Measurements from ENCODE around the gene TCERG1L.

TCERG1L gene

DNA sequence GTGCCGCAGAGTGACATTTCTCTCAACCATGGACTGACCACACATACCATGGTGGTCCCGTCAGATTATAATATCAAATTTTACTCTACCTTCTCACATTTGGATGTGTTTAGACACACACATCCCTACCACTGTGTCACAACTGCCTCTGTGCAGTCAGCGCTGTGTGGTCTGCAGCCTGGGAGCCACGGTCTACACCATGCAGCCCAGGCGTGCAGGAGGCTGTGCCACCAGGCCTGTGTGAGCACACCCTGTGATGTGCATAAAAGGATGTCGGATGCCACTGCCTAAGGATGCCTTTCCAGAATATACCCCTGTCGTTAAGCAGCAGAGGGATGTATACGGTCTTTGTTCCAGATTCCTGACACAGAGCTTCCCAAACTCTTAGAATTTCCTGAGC is 150.4 kb downstream of the TCERG1L start:
- H3K27me3 ChIP-seq (ENCODE audit: insufficient read depth, poor library complexity, severe bottlenecking): no peaks in the 10 kb centered on the region
- no peak overlapping the region for H3K4me3 ChIP-seq (replicated peaks; ENCODE audit: insufficient read depth, low read length)
- no peak for DNase-seq (ENCODE audit: low read depth in 1 of 2, low spot score in 1 of 2)
- H3K27ac ChIP-seq (replicated peaks): no peak overlapping the region
- TF ChIP-seq, protein P1, sequence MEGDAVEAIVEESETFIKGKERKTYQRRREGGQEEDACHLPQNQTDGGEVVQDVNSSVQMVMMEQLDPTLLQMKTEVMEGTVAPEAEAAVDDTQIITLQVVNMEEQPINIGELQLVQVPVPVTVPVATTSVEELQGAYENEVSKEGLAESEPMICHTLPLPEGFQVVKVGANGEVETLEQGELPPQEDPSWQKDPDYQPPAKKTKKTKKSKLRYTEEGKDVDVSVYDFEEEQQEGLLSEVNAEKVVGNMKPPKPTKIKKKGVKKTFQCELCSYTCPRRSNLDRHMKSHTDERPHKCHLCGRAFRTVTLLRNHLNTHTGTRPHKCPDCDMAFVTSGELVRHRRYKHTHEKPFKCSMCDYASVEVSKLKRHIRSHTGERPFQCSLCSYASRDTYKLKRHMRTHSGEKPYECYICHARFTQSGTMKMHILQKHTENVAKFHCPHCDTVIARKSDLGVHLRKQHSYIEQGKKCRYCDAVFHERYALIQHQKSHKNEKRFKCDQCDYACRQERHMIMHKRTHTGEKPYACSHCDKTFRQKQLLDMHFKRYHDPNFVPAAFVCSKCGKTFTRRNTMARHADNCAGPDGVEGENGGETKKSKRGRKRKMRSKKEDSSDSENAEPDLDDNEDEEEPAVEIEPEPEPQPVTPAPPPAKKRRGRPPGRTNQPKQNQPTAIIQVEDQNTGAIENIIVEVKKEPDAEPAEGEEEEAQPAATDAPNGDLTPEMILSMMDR (IDR thresholded peaks at IDR 0.05; ENCODE audit: insufficient read depth, low read length): no peak
- no peak for TF ChIP-seq GABPA (IDR thresholded peaks at IDR 0.05; ENCODE audit: low read depth)
- TF ChIP-seq, protein P2, sequence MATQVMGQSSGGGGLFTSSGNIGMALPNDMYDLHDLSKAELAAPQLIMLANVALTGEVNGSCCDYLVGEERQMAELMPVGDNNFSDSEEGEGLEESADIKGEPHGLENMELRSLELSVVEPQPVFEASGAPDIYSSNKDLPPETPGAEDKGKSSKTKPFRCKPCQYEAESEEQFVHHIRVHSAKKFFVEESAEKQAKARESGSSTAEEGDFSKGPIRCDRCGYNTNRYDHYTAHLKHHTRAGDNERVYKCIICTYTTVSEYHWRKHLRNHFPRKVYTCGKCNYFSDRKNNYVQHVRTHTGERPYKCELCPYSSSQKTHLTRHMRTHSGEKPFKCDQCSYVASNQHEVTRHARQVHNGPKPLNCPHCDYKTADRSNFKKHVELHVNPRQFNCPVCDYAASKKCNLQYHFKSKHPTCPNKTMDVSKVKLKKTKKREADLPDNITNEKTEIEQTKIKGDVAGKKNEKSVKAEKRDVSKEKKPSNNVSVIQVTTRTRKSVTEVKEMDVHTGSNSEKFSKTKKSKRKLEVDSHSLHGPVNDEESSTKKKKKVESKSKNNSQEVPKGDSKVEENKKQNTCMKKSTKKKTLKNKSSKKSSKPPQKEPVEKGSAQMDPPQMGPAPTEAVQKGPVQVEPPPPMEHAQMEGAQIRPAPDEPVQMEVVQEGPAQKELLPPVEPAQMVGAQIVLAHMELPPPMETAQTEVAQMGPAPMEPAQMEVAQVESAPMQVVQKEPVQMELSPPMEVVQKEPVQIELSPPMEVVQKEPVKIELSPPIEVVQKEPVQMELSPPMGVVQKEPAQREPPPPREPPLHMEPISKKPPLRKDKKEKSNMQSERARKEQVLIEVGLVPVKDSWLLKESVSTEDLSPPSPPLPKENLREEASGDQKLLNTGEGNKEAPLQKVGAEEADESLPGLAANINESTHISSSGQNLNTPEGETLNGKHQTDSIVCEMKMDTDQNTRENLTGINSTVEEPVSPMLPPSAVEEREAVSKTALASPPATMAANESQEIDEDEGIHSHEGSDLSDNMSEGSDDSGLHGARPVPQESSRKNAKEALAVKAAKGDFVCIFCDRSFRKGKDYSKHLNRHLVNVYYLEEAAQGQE (IDR thresholded peaks at IDR 0.05; ENCODE audit: insufficient replicate concordance, low read depth): no peak
- no peak for TF ChIP-seq SPI1 (IDR thresholded peaks at IDR 0.05; ENCODE audit: borderline replicate concordance, low read depth)

DNA sequence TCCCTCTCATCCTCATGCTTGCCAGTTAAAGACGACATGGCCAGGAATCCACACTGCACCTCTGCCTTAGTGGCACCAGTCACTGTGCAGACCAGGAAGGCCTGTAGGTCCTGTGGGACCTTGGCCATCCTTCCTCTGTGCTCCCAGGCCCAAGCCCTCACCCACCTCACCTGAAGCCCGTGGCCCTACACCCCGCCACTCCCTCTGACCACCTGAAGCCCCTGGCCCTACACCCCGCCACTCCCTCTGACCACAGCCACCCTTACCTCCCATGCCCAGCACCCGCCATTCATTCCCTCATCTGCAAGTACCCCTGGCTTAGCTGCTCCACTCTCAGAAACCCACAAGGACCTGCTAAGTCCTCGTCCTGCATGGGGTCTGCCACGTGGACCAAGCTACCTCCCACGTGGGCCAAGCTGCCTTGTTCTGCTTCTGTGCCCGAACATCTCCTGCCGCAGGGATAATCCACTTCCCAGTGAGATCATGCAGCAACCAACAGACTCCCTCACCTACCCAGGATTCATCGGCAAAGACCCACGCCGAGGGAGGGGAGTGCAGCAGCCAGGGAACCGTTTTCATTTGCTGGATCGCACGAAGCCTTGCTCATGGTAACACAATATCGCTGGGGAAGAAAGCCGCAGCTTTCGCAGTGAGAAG is 151.2 kb downstream of the TCERG1L start:
- H3K27me3 ChIP-seq (ENCODE audit: insufficient read depth, poor library complexity, severe bottlenecking): no peaks in the 10 kb centered on the region
- TF ChIP-seq, protein P1 (IDR thresholded peaks at IDR 0.05; ENCODE audit: insufficient read depth, low read length): no peak
- TF ChIP-seq POLR2AphosphoS5 (IDR thresholded peaks at IDR 0.05; ENCODE audit: low read depth) (no peak), SPI1 (IDR thresholded peaks at IDR 0.05; ENCODE audit: borderline replicate concordance, low read depth) (no peak)
- TF ChIP-seq, protein P2 (IDR thresholded peaks at IDR 0.05; ENCODE audit: insufficient replicate concordance, low read depth): no peak
- DNase-seq (ENCODE audit: low read depth in 1 of 2, low spot score in 1 of 2): no peak

GRCh38 chr10:131159771-131160170 is 151.8 kb downstream of the TCERG1L start:
- Histone ChIP-seq H3K27ac (replicated peaks) (no peak overlapping the region), H3K27me3 (ENCODE audit: insufficient read depth, poor library complexity, severe bottlenecking) (no peaks in the 10 kb centered on the region), H3K4me3 (replicated peaks; ENCODE audit: insufficient read depth, low read length) (no peak overlapping the region)
- TF ChIP-seq POLR2AphosphoS5 (IDR thresholded peaks at IDR 0.05; ENCODE audit: low read depth) (no peak), GABPA (IDR thresholded peaks at IDR 0.05; ENCODE audit: low read depth) (no peak), SPI1 (IDR thresholded peaks at IDR 0.05; ENCODE audit: borderline replicate concordance, low read depth) (no peak)
- TF ChIP-seq, protein P2 (IDR thresholded peaks at IDR 0.05; ENCODE audit: insufficient replicate concordance, low read depth): no peak
- no peak for DNase-seq (ENCODE audit: low read depth in 1 of 2, low spot score in 1 of 2)

More for the DNA sequence above, 151.2 kb downstream of the TCERG1L start:
- no peak overlapping the region for H3K4me3 ChIP-seq (replicated peaks; ENCODE audit: insufficient read depth, low read length)
- H3K27ac ChIP-seq (replicated peaks): no peak overlapping the region
